A204.1 (cell line): ENCODE results near the gene GNPTAB.

Experiments used
- FAIRE-seq: peaks from 2 replicates; lab custom pipeline; 2012; peaks lifted over from hg19 to GRCh38; lab: Jason Lieb, UNC

The GNPTAB gene

DNA sequence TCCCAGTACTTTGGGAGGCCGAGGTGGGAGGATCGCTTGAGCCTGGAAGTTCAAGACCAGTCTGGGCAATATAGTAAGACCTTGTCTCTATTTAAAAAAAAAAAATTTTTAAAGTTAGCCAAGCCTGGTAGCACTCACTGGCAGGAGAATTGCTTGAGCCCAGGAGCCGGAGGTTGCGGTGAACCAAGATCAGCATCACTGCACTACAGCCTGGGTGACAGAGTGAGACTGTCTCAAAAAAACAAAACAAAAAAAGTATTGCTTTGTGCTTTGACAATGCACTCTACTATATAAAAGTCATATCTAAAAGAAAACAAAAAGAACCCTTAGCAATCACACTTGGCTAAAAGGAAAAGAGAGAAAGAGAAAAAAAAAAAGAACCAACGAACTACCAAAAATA lies 26.8 kb downstream of the GNPTAB start:
- FAIRE-seq: no peak

DNA sequence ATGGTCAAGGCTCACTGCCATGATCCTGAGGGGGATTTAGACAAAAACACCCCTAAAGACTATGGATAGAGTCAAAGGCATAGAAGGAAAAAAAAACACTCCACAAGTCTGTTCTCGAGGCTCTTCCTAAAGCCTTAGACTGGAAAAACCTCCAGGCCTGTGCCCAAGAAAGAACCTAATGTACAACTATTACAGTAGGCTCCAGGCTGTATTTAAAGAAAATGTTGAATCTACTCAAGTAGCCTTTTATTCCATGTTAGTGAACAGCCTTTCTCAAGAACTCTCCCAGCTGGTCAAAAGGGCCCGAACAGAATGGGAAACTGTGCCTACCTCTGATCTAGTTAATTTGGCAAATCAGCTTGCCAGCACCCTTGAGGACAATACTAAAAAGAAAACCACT lies 28.3 kb downstream of the GNPTAB start:
- FAIRE-seq: no peak

DNA sequence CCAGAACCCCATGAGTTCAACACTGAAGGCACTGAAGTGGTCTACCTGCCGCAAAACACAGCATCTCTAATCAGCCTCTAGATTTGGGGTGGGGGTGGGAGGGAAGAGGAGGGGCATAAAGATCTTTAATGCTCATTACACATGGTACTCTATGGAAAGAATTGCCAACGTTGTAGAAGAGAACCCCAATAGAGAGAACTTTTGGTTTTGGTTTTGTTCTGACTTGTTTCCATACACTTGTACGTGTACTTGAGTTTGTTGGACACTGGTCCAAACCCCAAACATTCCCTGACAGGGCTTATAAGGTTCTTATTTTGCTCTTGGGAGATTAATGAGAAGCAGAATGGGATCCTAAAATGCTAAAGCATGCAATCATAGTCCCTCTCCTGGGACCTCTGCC lies 31.0 kb downstream of the GNPTAB start:
- FAIRE-seq: no peak

DNA sequence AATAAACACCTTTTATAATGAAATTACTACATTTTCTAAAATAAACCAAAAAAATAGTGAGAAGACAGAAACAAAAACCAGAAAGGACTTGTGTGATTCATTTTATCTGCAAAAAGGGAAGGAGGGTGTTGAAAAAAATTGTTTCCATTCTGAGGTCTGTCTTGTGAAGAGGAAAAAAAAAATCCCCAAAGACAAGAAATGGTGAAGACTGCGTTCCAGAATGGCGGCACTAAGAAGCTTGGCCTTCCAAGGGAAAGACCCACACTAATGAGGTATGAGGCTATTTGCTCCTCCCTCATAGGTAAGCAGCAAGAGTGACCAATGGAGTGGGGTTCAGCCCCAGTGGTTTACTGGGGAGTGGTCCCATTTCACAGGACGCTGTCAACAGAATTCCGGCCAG lies 35.0 kb downstream of the GNPTAB start:
- FAIRE-seq: no peak

DNA sequence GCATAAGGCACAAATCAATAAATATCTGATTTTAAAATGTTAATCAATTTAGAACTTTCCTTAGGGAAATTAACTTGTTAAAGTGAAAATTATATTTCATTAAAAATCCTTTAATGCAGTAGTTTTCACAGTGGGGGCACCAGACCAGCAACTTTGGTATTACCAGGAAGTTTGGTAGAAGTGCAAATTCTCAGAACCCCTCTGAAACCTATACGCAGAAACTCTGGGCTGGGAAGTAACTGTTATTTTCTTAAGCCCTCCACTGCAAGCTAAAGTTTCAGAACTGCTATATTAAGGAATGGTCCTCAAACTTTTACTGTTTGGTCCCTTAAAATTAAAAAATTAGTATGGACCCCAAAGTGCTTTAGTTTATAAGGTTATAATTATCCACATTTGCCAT lies 35.7 kb downstream of the GNPTAB start:
- FAIRE-seq: no peak

DNA sequence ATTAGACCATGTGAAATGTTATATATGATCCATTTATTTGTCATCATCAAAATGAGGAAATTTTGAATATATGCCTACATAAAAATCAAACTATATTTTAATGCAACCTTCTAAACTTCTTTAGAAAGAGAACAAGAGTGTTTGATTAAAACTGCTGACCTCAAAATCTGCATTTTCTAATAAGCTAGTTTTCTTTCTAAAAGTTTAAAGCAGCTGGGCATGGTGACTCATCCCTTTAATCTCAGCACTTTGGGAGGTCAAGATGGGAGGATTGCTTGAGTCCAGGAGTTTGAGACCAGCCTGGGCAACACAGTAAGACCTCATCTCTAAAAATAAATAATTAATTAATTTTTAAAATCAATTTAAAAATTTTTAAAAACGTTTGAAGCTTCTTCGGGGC lies 36.2 kb downstream of the GNPTAB start:
- FAIRE-seq: no peak

DNA sequence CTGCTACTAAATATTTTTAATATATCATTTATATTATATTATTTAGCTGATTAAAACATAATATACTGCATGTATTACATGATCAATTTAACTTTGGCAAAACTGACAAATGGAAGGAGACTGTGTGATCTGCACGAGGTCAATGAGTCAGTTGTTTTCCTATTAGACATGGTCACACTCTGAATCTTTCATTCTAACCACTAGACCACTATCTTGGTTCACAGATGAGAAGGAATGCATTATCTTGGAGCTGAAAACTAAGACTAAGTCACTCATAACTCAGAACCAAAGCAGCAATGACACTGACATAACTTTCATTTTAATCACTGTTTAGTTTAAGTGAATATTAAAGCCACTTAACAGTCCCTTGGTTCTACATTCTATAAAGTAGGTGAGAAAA lies 37.4 kb downstream of the GNPTAB start:
- no peak for FAIRE-seq

DNA sequence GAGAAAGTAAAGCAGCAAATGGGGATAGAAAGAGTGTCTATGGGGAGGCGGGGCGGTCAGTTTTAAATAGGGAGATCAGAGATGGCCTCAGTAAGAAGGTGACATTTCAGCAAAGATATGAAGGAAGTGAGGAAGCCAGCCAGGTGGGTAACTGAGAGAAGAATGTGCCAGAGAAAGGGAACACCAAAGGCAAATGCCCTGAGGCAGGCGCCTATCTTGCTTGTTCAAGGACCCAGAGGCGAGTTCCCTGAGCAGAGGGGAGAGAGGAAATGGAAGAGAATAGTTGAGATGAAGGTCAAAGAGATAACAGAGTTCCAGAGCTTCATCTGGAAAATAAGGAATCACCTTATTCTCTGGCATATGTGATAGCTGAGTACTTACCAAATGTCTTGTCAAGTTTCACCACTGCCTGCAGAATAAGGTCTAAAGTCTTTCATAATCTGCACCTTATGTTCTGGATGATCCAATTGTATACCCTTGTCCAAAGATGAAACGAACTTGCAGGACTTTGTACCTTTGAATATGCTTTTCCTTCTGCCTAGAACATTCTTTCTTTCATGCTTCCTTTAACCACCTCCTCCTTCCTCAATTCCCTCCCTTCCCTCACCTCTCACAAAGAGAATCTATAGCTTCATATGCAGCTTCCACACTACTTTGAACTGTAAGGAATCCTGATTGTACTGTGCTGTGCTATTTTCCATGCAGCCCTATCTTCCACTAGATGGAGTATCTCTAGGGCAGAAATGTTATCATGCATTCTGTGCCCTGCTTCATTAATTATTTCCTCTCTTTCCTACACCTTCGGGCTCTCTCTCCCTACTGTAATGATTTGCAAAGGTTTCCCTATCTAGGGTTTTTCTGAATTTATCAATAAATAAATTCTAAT lies 38.5 kb downstream of the GNPTAB start:
- FAIRE-seq: no peak

DNA sequence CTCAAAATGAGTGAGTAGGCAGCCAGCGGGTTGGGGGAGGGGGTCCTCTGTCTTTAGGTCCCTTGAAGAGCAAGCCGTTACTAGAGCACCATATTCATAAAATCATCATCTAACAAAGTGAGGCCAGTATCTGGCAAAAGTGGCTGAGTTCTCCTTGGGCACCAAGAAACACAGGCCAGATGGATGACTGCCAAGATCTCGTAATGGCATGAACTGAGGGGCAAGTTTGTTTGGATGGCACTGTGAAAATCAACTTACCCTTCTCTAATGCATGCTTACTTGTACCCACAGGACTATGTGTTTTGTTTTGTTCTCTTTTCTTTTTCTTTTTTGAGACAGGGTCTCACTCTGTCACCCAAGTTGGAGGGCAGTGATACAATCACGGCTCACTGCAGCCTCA lies 41.6 kb downstream of the GNPTAB start:
- FAIRE-seq: no peak

DNA sequence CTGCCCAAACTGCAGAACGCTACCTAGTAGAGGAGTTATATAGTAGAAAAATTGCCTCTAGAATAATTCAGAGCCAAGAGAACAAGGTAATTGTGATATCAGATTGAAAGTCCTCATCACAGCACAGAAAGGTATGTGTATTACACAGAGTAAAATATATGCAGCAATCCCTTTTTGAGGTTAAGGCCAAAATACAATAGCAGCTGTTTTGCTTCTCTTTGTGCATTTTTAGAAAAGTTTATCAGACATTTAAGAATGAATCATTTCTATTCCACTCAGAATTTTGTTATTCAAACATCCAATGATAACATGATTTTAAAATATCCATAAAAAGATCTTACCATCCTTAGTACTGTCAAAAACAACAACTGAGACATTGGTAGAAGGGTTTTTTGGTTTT lies 45.1 kb downstream of the GNPTAB start:
- no peak for FAIRE-seq

DNA sequence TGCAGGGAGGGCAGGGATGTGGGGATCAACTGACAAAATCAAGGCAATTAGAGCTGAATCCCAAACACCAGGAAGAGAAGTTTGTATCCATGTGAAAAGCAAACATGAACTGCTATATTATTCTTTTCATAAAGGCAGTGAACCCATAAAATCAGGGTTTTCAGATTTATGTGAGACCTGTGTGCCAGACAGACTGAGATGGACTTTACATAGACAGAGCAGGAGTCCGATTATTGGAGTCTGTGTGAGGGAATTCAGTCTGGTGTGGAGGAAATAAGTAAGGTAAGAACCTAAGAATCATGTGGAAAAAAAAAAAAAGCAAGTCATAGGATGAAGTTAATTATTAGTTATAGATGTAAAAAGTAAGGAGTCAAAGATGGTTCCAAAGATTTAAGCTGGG lies 46.4 kb downstream of the GNPTAB start:
- no peak for FAIRE-seq

DNA sequence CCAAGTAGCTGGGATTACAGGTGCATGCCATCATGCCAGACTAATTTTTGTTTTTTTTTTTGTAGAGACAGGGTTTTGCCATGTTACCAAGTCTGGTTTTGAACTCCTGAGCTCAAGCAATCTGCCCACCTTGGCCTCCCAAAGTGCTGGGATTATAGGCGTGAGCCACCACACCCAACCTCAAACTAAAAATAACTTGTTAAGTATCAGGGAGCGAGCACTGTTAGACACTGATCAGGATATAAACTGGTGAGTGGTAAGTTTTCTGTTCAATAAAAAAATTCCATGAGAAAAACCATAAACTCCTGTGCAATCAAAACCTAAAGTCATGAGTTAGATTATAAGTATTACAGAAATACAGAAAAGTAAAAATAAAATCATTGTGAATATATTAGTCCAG lies 46.9 kb downstream of the GNPTAB start:
- no peak for FAIRE-seq

DNA sequence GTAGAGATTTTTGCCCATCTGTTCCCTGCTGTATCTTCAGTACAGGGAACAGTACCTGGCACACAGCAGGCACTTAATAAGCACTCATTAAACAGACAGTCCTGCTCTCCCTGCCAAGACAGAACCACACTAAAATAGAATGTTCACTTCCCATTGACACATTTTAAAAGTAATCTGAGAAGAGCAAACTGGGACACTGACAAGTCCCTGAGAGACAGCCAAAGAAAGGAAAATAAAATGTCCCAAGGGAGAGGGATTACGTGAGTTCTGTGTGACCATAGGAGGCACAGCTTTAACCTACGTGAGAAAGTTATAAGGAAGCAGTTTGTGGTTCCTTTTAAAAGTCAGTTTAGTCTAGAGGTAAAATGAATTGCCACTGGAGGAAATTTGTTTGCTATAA lies 47.6 kb downstream of the GNPTAB start:
- FAIRE-seq: no peak

DNA sequence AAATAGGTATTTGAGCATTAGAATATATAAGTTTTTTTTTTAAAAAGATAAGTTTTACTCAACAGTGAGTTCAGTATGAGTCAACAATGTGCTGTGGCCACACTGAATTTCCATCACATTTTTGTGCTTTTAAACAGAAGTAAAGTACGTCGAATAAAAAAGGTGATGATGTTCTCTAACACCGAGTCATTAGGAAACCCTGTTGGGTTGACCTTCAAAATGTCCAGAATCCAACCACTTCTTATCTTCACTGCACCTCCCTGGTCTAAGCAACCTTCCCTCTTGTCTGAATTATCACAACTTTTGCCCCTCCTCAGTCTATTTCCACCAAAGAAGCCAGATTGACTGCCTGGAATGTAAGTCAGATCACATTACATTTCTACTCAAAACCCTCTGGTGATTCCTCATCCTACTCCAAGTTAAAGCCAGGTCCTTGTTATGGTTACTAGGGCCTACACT lies 48.5 kb downstream of the GNPTAB start:
- no peak for FAIRE-seq

DNA sequence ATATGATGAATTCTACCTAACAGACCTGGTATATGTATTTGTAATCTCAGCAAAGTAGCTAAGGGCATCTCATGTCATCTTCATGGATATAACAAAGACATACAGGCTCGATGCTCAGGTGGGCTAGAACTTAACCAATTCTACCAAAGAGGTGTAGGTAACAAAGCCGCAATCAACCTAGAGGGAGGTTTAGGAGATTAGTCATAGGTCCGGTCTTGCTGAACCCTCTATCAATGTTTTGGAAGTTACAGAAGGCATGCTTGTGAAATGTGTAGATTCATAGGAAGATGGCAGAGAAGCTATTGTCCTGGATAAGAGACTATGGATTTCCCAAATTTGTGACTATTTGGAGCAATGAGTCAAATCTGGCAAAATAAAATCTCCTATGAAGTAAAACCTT lies 48.9 kb downstream of the GNPTAB start:
- FAIRE-seq: no peak

DNA sequence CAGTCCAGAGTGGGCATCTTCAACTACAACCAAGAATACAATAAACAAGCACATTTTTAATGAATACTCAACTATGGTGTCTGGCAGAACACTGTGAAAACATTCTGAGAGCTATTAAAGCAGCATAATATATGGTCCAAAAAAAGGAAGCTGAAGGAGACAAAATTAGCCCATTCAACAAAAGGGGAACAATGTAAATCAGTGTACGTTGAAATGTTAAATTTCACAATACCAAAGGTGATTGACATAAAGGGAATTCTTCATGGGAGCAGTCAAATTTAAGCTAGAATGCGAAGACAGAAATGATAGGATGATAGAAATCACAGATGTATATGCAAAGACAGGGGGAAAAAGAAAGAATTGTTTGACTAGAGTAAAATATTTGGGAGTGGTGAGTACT lies 50.2 kb downstream of the GNPTAB start:
- no peak for FAIRE-seq

DNA sequence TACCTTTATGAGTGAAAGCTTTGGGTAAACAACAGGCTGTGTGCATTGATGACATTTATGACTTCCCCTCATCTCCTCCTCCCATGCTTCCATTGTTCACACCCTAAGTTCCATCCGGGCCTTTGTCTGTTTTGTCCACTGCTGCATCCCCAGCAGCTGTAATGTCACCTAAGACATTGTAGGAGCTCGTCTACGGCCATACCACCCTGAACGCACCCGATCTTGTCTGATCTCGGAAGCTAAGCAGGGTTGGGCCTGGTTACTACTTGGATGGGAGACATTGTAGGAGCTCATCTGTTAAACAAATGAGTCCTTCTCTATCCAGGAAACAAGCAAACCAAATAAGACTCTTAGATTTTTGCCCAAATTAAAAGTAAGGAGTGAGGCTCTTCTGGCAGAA lies 51.1 kb downstream of the GNPTAB start:
- FAIRE-seq: no peak

DNA sequence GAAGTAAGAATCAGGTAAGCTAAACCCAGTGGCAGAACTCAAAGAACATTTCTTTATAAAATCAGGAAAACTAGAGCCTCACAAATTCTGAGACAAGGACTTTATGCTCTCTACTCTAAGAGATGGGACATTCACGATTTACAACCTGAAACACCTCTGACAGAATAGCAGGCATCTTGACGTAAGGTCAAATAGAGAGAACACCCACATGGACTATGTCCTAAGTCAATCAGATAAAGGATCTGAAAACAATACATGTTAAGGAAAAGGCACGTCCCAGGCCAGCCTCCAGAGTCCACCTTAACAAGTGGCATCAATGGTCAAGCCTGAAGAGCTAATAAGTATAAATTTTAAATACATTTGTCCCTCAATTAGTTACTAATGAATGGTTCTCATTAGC lies 51.6 kb downstream of the GNPTAB start:
- FAIRE-seq: no peak

DNA sequence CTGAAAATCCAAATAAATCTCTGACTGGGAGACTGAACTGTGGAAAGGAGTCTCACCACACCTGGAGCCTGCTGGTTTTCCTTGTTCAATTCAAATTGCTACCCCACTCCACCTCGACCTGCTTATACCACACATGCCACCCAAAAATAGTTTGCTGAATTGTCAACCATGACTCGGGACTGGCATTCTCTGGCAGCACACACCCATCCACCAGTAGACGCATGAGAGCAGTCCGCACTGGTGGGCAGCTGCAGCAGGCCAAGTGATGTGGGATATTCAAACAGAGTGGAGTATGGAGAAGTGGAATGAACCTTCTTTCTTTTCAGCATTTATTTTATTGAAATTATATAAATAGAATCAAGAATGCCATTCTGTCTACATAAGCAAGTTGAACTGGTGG lies 52.8 kb downstream of the GNPTAB start:
- FAIRE-seq: no peak

DNA sequence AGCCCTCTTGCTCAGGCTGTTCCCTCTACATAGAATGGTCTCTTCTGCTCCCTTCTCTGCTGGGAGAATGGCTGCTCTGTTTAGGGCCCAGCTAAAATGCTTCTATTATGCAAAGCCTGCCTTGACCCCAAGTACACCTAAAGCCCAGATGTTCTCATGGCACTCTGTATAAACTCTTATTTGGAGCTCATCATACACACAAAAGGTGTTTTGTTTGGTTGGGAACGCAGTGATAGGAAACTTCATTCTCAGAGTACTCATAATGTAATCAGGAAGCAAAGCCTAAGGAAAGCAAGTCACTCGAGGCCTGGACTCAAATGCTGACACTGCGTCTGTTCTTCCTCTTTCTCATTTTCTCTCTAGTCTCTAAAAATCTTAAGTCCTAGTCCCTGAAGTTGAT lies 53.3 kb downstream of the GNPTAB start:
- FAIRE-seq: no peak

DNA sequence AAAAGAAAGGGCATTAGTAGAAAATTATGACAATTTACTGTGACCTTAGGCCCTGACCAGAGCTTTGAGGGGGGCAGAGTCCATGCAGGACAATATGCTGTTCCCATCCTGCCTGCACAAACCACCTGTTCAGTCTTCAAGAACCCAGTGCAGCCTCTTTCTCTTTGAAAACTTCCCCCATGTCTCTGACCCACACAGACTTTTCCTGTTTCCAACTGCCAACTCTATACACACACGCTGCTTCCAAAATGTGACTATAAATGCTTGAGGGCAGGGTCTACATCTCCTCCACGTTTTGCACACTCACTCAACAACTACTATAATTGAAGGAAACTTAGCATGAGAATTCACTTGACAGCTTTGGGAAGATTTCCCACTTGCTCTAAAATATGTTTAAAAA lies 54.9 kb downstream of the GNPTAB start:
- FAIRE-seq: no peak

DNA sequence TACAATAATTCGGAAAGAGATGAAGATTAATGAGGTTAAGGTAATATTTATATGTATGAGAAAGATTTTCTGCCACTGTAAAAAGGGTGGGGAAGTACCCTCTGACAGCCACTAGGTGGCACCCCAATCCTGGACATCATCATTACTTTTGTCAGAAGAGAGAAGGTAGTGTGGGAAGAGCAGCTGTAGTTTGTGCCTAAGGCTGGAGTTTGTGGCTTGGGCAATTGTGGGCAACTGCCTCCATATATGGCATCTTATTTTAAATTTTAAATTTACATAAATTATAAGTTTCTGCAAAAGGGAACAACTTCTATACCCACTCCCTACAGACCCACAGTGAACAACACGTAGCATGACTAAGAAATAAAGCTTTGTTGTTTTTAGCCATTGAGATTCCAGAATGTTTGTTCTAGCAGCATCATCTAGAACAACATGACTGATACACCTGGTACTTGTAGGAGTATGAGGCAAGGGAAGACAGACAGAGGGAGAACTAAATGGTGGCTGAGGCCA lies 57.1 kb downstream of the GNPTAB start:
- peak; percentile 94 for FAIRE-seq

DNA sequence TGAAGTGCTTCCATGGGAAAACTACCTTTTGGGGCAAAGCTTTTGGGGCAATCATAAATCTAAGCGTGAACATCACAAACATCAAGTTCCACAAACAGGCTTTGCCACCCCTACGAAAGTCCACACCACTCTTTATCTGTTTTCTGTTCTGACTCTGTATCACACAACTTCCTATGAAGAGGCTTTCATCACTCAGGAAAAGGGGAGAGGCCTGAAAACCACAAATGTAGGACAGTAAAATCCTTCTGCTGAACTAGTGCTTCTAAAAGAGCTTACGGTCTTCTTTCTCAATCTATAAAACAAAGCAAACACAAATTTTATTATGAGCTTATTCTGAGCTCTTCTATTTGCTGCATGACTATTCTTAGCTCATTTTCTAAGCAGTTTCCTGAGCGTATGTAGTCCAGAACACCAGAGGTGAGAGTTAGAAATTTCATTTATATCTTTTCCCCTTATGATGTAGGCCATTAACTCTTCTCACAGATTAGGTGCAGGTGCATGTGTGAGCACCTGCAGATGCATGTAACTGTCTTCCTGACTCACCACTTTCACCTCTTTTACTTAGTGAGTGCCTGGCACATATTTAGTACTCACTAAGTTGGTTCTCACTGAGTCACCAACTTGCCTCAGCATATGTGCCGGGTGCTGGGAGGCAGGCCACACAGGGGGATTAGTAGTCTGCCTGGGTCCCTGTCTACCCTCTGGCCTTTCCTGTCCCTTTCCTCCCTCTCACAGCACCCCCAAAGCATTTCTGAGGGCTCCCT lies 58.6 kb downstream of the GNPTAB start:
- no peak for FAIRE-seq

DNA sequence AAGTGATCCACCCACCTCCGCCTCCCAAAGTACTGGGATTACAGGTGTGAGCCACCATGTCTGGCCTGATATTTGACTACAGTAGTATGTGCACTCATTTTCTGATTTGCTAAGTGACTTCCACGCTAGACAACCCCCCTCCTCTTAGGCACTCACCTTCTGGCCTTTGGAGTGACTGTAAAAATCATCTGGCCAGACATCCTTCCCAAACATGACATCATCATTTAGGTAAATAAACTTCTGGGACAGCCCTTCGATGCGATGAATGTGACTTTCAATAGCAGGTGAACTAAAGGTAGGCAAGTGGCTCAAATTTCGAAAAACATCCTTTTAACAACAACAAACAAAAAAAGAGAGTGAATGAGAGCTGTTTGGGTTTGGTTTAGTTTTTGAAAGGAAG lies 60.9 kb downstream of the GNPTAB start:
- no peak for FAIRE-seq
